ENCODE data around the gene CDH11.

CDH11 gene

DNA sequence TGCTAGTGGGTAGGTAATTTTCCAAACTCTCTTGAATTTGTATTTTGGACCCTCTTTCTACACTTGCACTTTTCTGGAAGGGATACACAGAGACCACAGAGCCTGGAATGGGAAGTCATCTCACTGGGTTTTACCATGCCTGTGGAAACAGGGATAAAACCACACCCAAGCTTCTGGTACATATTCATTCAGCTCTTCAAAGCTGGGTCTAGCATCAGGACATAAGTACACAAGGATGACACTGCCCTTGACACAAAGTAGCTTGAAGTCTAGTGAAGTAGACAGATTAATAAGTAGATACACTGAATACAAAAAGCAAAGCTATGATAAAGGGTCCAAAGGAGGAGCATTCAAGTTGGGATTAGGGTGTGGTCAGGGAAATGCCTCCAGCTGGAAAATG, 118.2 kb downstream of the CDH11 start:
- no peak for DNase-seq (ENCODE audit: low read depth)
- TF ChIP-seq CTCF (conservative IDR thresholded peaks at IDR 0.05; ENCODE audit: low read depth, low read length), result no peak
- no peak overlapping the region for H3K4me3 ChIP-seq (ENCODE audit: low read length)

DNA sequence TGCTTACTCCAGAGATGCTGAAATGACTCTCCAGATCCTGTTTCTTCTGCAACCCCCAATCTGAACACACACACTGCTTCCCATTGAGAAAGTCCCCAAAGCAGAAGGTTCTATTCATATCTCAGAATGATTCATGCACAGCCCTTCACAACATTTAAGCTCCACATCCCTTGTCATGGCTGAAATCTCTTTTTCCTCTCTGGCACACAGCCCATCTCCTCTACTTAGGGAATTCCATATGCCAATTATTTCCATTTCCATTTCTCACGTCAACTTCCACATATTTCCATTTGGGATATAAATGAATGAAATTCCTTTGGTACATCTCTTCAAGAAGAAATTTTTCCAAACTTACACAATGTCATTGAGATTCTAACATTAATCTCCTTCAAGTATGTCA, 119.6 kb downstream of the CDH11 start:
- no peak overlapping the region for H3K4me3 ChIP-seq (ENCODE audit: low read length)
- no peak for TF ChIP-seq CTCF (conservative IDR thresholded peaks at IDR 0.05; ENCODE audit: low read depth, low read length)
- DNase-seq (ENCODE audit: low read depth), result peak; percentile 89

- no peak overlapping the region for H3K4me3 ChIP-seq (ENCODE audit: low read length)
- no peak for DNase-seq (ENCODE audit: low read depth)
- no peak for TF ChIP-seq CTCF (conservative IDR thresholded peaks at IDR 0.05; ENCODE audit: low read depth, low read length)
Measured at GRCh38 chr16:65000654-65001053, 121.2 kb downstream of the CDH11 start.

DNA sequence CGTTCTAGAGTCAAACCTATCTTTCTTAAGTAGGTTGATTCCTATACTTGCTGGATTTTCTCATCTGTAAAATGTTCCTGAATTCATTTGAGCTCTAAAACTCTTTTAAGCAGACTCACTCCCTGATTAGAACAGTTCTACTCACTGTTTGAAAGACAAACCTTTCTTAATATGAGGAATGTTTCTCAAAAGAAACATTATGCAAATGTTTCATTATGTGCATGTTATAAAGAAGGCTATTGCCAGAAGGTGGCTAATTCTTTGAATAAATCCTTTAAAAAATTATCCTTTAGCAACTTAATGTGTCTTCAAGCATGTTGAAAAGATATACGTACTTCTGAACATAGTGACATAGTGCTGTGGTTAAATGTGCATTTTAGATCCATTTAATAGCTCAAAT, 124.1 kb downstream of the CDH11 start:
- H3K4me3 ChIP-seq (ENCODE audit: low read length), result no peak overlapping the region
- TF ChIP-seq CTCF (conservative IDR thresholded peaks at IDR 0.05; ENCODE audit: low read depth, low read length), result no peak
- DNase-seq (ENCODE audit: low read depth), result no peak

DNA sequence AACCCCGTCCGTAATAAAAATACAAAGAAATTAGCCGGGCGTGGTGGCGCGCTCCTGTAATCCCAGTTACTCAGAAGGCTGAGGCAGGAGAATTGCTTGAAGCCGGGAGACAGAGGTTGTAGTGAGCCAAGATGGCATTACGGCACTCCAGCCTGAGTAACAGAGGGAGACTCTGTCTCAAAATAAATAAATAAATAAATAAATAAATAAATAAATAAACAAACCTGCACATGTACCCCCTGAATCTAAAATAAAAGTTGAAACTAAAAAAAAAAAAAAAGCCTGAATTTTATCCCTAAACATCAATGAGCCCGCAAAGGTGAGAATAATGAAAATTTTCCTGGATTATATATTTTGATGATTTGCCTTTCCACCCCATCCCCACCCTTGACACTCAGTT, 124.7 kb downstream of the CDH11 start:
- TF ChIP-seq CTCF (conservative IDR thresholded peaks at IDR 0.05; ENCODE audit: low read depth, low read length), result no peak
- no peak overlapping the region for H3K4me3 ChIP-seq (ENCODE audit: low read length)
- no peak for DNase-seq (ENCODE audit: low read depth)

GRCh38 chr16:64996641-64997040, 125.2 kb downstream of the CDH11 start:
- no peak for TF ChIP-seq CTCF (conservative IDR thresholded peaks at IDR 0.05; ENCODE audit: low read depth, low read length)
- H3K4me3 ChIP-seq (ENCODE audit: low read length), result no peak overlapping the region
- DNase-seq (ENCODE audit: low read depth), result no peak

- DNase-seq (ENCODE audit: low read depth), result no peak
- TF ChIP-seq CTCF (conservative IDR thresholded peaks at IDR 0.05; ENCODE audit: low read depth, low read length), result no peak
- H3K4me3 ChIP-seq (ENCODE audit: low read length), result no peak overlapping the region
Measured at GRCh38 chr16:64993464-64993863, 128.4 kb downstream of the CDH11 start.

All from retinal pigment epithelial cell (primary cell).